Panc1 (cell line): ENCODE measurements around the gene SLC30A5.

Experiments used
- CTCF ChIP-seq: fragments of 450-650 bp; IDR thresholded peaks from 2 replicates; pipeline ENCODE4 v1.5.1; 2017; ENCODE audit warnings: mild to moderate bottlenecking
- POLR2AphosphoS5 ChIP-seq: IDR thresholded peaks from 2 replicates; pipeline ENCODE4 v1.6.1; 2012; ENCODE audit warnings: mild to moderate bottlenecking, low read depth, low read length, moderate library complexity
- REST ChIP-seq, 2 experiments: IDR thresholded peaks; 2 replicates each; pipeline ENCODE4 v1.6.1; 2011 to 2012; ENCODE audit warnings: low read depth in 2 of 2, control low read depth in 1 of 2, low read length in 1 of 2, mild to moderate bottlenecking in 1 of 2, moderate library complexity in 1 of 2; ENCODE audit not compliant: insufficient read depth in 1 of 2
- SIN3A ChIP-seq: IDR thresholded peaks from 2 replicates; pipeline ENCODE4 v1.6.1; 2012; ENCODE audit warnings: low read depth, mild to moderate bottlenecking, low read length, moderate library complexity, borderline replicate concordance; ENCODE audit not compliant: insufficient read depth
- TCF7L2 ChIP-seq: IDR thresholded peaks from 2 replicates; pipeline ENCODE4 v1.6.1; 2011; ENCODE audit warnings: mild to moderate bottlenecking, low read depth, low read length, inconsistent platforms

- TF ChIP-seq CTCF: no peak
- TF ChIP-seq TCF7L2: no peak
- TF ChIP-seq POLR2AphosphoS5: no peak
- no peak for TF ChIP-seq REST (IDR thresholded peaks at IDR 0.05; ENCODE audit: insufficient read depth in 1 of 2, low read depth in 2 of 2, low read length in 1 of 2)
- TF ChIP-seq SIN3A: no peak
These were observed 47.3 kb upstream of the SLC30A5 start for GRCh38 chr5:69046375-69046957.
